Endothelial cell of umbilical vein (primary cell): ENCODE data around the gene MDN1. TPM values are rescaled to one million over a fixed set of nuclear protein-coding genes. Genes with fewer than 3 reads are reported as not detected.
"Not testable (repeated sequence)": the region's sequence is repeated elsewhere in the genome, so short reads cannot be mapped to it uniquely, and the experiment has no call there.

Experiments
- BruUV-seq: library from RNA; stranded (reverse); fragments of 400-500 nt; replicated peaks from 2 replicates; lab custom pipeline; 2021; lab: Mats Ljungman, UMichigan
- CTCF ChIA-PET: fragments of 300-600, 350-600 bp; sonication (Branson Sonifier 250); formaldehyde crosslinking; loops from one replicate; lab custom pipeline; 2021; ENCODE audit warnings: antibody characterized with exemption, inconsistent platforms; lab: Charles Lee
- POLR2A ChIA-PET: fragments of 300-600, 350-600 bp; sonication (Branson Sonifier 250); formaldehyde crosslinking; loops from one replicate; lab custom pipeline; 2021; ENCODE audit warnings: antibody characterized with exemption, inconsistent platforms; lab: Charles Lee
- DNase-seq: peaks from one replicate; pipeline ENCODE4 v3.0.0-alpha.2; 2011; ENCODE audit warnings: low read depth, low spot score
- FAIRE-seq: peaks from 2 replicates; lab custom pipeline; 2011; peaks lifted over from hg19 to GRCh38; lab: Jason Lieb, UNC
- H2AFZ ChIP-seq: 2 replicates; pipeline ENCODE4 v1.6.0; 2012; ENCODE audit warnings: low read depth, low read length, control low read depth, inconsistent platforms
- H3K27ac ChIP-seq: 2 replicates; pipeline ENCODE4 v1.5.1; 2011; ENCODE audit warnings: low read depth, mild to moderate bottlenecking, control low read depth, low read length, moderate library complexity; ENCODE audit not compliant: insufficient read depth
- H3K27me3 ChIP-seq, 2 experiments: 2 replicates each; pipeline versions ENCODE4 v1.6.0 to v1.6.1; 2011; ENCODE audit warnings: low read length in 2 of 2, mixed read lengths in 1 of 2; ENCODE audit not compliant: control insufficient read depth in 2 of 2, insufficient read depth in 2 of 2
- H3K36me3 ChIP-seq, 2 experiments: 2 replicates in 1 of 2; 3 replicates in 1 of 2; pipeline ENCODE4 v1.5.1; 2011; ENCODE audit warnings: low read length in 2 of 2, mild to moderate bottlenecking in 1 of 2, moderate library complexity in 1 of 2; ENCODE audit not compliant: control insufficient read depth in 2 of 2, insufficient read depth in 2 of 2; ENCODE audit errors: extremely low read depth in 1 of 2
- H3K4me1 ChIP-seq: 3 replicates; pipeline ENCODE4 v1.5.1; 2011; ENCODE audit warnings: mild to moderate bottlenecking, low read length; ENCODE audit not compliant: control insufficient read depth, insufficient read depth; ENCODE audit errors: extremely low read depth
- H3K4me2 ChIP-seq: 2 replicates; pipeline ENCODE4 v1.6.1; 2011; ENCODE audit warnings: low read length, control low read depth, mixed read lengths; ENCODE audit not compliant: insufficient read depth
- H3K4me3 ChIP-seq, 3 experiments: fragments of 200-600 bp in 1 of 3; sonication (generic), shearing (Covaris generic) in 1 of 3; replicated peaks in 1 of 3; 2 replicates each; pipeline ENCODE4 v1.5.1; 2011 to 2016; ENCODE audit warnings: control low read depth in 3 of 3, low read length in 3 of 3, mild to moderate bottlenecking in 2 of 3, inconsistent platforms in 1 of 3, low read depth in 1 of 3, moderate library complexity in 1 of 3; ENCODE audit not compliant: insufficient read depth in 1 of 3
- H3K79me2 ChIP-seq: 2 replicates; pipeline ENCODE4 v1.6.0; 2012; ENCODE audit warnings: low read length, inconsistent platforms; ENCODE audit not compliant: control insufficient read depth, insufficient read depth
- H3K9ac ChIP-seq: replicated peaks from 2 replicates; pipeline ENCODE3; 2011; ENCODE audit warnings: low read length, control low read depth; ENCODE audit not compliant: insufficient read depth; ENCODE audit errors: extremely low read depth
- H3K9me1 ChIP-seq: replicated peaks from 3 replicates; pipeline ENCODE4 v1.6.0; 2011; ENCODE audit warnings: mild to moderate bottlenecking, low read length; ENCODE audit not compliant: control insufficient read depth, insufficient read depth; ENCODE audit errors: extremely low read depth
- H3K9me3 ChIP-seq: replicated peaks from 2 replicates; pipeline ENCODE4 v1.5.1; 2012; ENCODE audit warnings: low read length, inconsistent platforms; ENCODE audit not compliant: control insufficient read depth, insufficient read depth
- H4K20me1 ChIP-seq: replicated peaks from 2 replicates; pipeline ENCODE3; 2011; ENCODE audit warnings: mild to moderate bottlenecking, low read length; ENCODE audit not compliant: control insufficient read depth, insufficient read depth; ENCODE audit errors: extremely low read depth
- EZH2 ChIP-seq: IDR thresholded peaks from 2 replicates; pipeline ENCODE4 v1.6.1; 2012; ENCODE audit warnings: borderline replicate concordance, low read depth, mild to moderate bottlenecking, moderate library complexity, low read length, inconsistent platforms; ENCODE audit not compliant: severe bottlenecking
- FOS ChIP-seq: IDR thresholded peaks from 2 replicates; pipeline ENCODE4 v1.6.1; 2011; ENCODE audit warnings: mild to moderate bottlenecking, low read length, moderate library complexity, borderline replicate concordance; ENCODE audit not compliant: insufficient read depth
- GATA2 ChIP-seq: IDR thresholded peaks from 2 replicates; pipeline ENCODE4 v1.7.0; 2011; ENCODE audit warnings: low read depth, mild to moderate bottlenecking, moderate library complexity, mixed read lengths, low read length; ENCODE audit not compliant: insufficient read length, insufficient read depth
- JUN ChIP-seq: IDR thresholded peaks from 2 replicates; pipeline ENCODE4 v1.6.1; 2011; ENCODE audit warnings: borderline replicate concordance, low read depth; ENCODE audit not compliant: insufficient read length, insufficient read depth
- MYC ChIP-seq: IDR thresholded peaks from one replicate; pipeline ENCODE4 v1.6.1; 2011; ENCODE audit warnings: mild to moderate bottlenecking, low read depth, low read length
- POLR2A ChIP-seq: IDR thresholded peaks from 2 replicates; pipeline ENCODE4 v1.6.1; 2012; ENCODE audit warnings: low read depth, mild to moderate bottlenecking, control low read depth, low read length
- POLR2AphosphoS5 ChIP-seq: IDR thresholded peaks from 2 replicates; pipeline ENCODE4 v1.6.1; 2012; ENCODE audit warnings: low read depth, mild to moderate bottlenecking, control low read depth, low read length, moderate library complexity; ENCODE audit not compliant: insufficient read depth
- dilution Hi-C: fragments of 300-500 bp; cut with MboI; formaldehyde crosslinking; loops from one replicate; pipeline ENCODE4 v1.15.0; 2019; ENCODE audit warnings: low sequenced_read_pairs; ENCODE audit not compliant: extremely low pct_ligation_motif_present
- intact Hi-C: fragments of 100-400 bp; cut with micrococcal nuclease; formaldehyde crosslinking; loops from one replicate; pipeline ENCODE4 v1.10.0; 2022
- polyA plus RNA-seq, 4 experiments: library from polyadenylated mRNA; depleted of rRNA in 3 of 4; stranded (reverse) in 3 of 4; unstranded in 1 of 4; fragments of >200 nt; gene quantifications; 2 replicates each; pipeline versions ENCODE4 v1.2.1 to v1.2.3, GENCODE V29; 2011 to 2012; ENCODE audit warnings: missing spikeins in 1 of 4
- total RNA-seq: library from RNA; stranded (reverse); gene quantifications from 2 replicates; pipeline ENCODE4 v1.2.3, GENCODE V29; 2021
- TF ChIP-seq, protein P1 (sequence below): IDR thresholded peaks from 2 replicates; pipeline ENCODE4 v1.6.1; 2011; ENCODE audit not compliant: insufficient read depth, insufficient read length
- TF ChIP-seq, protein P2 (sequence below), 2 donors: IDR thresholded peaks; 1 replicate in 1 of 2; 2 replicates in 1 of 2; pipeline ENCODE4 v1.5.1; 2011; ENCODE audit warnings: low read length in 2 of 2, mild to moderate bottlenecking in 2 of 2, moderate library complexity in 2 of 2, control low read depth in 1 of 2, inconsistent platforms in 1 of 2, low read depth in 1 of 2; ENCODE audit not compliant: insufficient read depth in 1 of 2; ENCODE audit errors: extremely low read depth in 1 of 2

Gene MDN1
- total and polyA plus RNA-seq, 2 donors (not counting 3 experiments of a cell fraction or from before 2014, with no cell fraction given), result 9.2 to 39.6 TPM

DNA sequence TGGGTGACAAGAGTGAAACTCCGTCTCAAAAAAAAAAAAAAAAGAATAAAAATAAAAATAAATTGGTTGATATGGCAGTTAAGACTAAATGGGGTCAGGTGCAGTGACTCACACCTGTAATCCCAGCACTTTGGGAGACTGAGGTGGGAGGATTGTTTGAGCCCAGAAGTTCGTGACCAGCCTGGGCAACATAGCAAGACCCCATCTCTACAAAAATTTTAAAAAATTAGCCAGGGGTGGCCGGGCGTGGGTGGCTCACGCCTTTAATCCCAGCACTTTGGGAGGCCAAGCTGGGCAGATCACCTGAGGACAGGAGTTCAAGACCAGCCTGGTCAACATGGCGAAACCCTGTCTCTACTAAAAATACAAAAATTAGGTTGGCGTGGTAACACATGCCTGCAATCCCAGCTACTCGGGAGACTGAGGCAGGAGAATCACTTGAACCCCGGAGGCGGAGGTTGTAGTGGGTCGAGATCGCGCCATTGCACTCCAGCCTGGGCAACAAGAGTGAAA, 8.9 kb upstream of the MDN1 start:
- DNase-seq, BruUV-seq, dilution Hi-C loops, FAIRE-seq, H3K9me1 ChIP-seq, H3K4me1 ChIP-seq, H3K27me3 ChIP-seq, H3K9me3 ChIP-seq, H3K36me3 ChIP-seq, H4K20me1 ChIP-seq: not testable (repeated sequence)
- H3K79me2 ChIP-seq, result peaks cover 19% of the 10 kb centered on the region
- H3K4me2 ChIP-seq, result peak overlapping the region; percentile 90
- peak overlapping the region; percentile 82 for H3K9ac ChIP-seq
- peak overlapping the region; percentile 61 to 95 (median 94) for H3K4me3 ChIP-seq
- ChIA-PET POLR2A (interaction anchor here (0.8 to 1.3 kb wide), 3 partner anchors 9 to 748 kb away, joined by 5 to 12 read pairs (median 9); partner anchors contain the start of genes MDN1 and PNRC1), CTCF (interaction anchor here (1.0 to 1.9 kb wide), 5 partner anchors 9 to 73 kb away, joined by 3 to 16 read pairs (median 7); partner anchors contain the start of gene MDN1)
- peak overlapping the region; percentile 97 for H2AFZ ChIP-seq
- intact Hi-C loops, result loop anchor here (5.0 to 10.0 kb wide), 2 partner anchors 476 to 646 kb away; partner anchors contain the start of gene UBE2J1
- H3K27ac ChIP-seq, result peak overlapping the region; percentile 42

DNA sequence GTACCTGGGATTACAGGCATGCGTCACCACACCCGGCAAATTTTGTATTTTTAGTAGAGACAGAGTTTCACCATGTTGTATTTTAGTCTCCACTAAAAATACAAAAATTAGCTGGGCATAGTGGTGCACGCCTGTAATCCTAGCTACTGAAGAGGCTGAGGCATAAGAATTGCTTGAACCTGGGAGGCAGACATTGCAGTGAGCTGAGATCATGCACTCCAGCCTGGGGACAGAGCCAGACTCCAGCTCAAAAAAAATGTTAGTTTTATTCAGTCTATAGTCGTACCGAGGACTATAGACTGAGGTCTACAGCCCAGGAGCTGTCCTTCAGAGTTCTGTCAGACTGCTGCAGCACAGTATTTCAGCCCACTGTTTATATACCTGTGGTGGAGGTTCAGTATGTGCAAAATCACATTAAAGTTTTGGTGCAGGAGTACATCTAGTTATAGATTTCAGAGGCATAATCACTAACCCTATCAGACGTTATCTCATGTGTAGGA, 6.5 kb upstream of the MDN1 start:
- Histone ChIP-seq H3K9me1 (no peaks in the 10 kb centered on the region), H3K4me2 (no peak overlapping the region), H3K36me3 (no peaks in the 10 kb centered on the region), H3K4me1 (peaks cover 9% of the 10 kb centered on the region), H3K9me3 (no peaks in the 10 kb centered on the region), H3K27ac (no peak overlapping the region), H3K27me3 (no peaks in the 10 kb centered on the region), H3K4me3 (no peak overlapping the region), H3K9ac (no peak overlapping the region), H2AFZ (no peak overlapping the region), H4K20me1 (no peaks in the 10 kb centered on the region), H3K79me2 (peaks cover 13% of the 10 kb centered on the region)
- no peak for DNase-seq
- POLR2A ChIA-PET, result no interaction called here
- no TSS peak for BruUV-seq
- intact Hi-C loops (loop anchor here (5.0 to 10.0 kb wide), 2 partner anchors 474 to 649 kb away; partner anchors contain the start of gene UBE2J1), dilution Hi-C loops (no loop called here)
- no peak for FAIRE-seq
- CTCF ChIA-PET, result interaction anchor here (0.7 kb wide), 1 partner anchor 15 kb away, joined by 3 read pairs; no protein-coding TSS in a partner anchor
- TF ChIP-seq GATA2, result no peak
- TF ChIP-seq, protein P1, sequence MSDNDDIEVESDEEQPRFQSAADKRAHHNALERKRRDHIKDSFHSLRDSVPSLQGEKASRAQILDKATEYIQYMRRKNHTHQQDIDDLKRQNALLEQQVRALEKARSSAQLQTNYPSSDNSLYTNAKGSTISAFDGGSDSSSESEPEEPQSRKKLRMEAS, result no peak
- no peak for TF ChIP-seq EZH2
- TF ChIP-seq JUN, result no peak
- TF ChIP-seq MYC, result no peak
- TF ChIP-seq, protein P2, sequence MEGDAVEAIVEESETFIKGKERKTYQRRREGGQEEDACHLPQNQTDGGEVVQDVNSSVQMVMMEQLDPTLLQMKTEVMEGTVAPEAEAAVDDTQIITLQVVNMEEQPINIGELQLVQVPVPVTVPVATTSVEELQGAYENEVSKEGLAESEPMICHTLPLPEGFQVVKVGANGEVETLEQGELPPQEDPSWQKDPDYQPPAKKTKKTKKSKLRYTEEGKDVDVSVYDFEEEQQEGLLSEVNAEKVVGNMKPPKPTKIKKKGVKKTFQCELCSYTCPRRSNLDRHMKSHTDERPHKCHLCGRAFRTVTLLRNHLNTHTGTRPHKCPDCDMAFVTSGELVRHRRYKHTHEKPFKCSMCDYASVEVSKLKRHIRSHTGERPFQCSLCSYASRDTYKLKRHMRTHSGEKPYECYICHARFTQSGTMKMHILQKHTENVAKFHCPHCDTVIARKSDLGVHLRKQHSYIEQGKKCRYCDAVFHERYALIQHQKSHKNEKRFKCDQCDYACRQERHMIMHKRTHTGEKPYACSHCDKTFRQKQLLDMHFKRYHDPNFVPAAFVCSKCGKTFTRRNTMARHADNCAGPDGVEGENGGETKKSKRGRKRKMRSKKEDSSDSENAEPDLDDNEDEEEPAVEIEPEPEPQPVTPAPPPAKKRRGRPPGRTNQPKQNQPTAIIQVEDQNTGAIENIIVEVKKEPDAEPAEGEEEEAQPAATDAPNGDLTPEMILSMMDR (IDR thresholded peaks at IDR 0.05; ENCODE audit: extremely low read depth in 1 of 2, insufficient read depth in 1 of 2, low read depth in 1 of 2, low read length in 2 of 2), result no peak
- TF ChIP-seq POLR2AphosphoS5, result no peak
- no peak for TF ChIP-seq FOS
- no peak for TF ChIP-seq POLR2A
